ENCODE data around the gene SPINT2. TPM values are rescaled to one million over a fixed set of nuclear protein-coding genes. Genes with fewer than 3 reads are reported as not detected.

Gene SPINT2
- total and polyA plus RNA-seq, 2 donors (not counting 1 experiment from before 2014, with no cell fraction given) = 50.0 to 70.0 TPM

DNA sequence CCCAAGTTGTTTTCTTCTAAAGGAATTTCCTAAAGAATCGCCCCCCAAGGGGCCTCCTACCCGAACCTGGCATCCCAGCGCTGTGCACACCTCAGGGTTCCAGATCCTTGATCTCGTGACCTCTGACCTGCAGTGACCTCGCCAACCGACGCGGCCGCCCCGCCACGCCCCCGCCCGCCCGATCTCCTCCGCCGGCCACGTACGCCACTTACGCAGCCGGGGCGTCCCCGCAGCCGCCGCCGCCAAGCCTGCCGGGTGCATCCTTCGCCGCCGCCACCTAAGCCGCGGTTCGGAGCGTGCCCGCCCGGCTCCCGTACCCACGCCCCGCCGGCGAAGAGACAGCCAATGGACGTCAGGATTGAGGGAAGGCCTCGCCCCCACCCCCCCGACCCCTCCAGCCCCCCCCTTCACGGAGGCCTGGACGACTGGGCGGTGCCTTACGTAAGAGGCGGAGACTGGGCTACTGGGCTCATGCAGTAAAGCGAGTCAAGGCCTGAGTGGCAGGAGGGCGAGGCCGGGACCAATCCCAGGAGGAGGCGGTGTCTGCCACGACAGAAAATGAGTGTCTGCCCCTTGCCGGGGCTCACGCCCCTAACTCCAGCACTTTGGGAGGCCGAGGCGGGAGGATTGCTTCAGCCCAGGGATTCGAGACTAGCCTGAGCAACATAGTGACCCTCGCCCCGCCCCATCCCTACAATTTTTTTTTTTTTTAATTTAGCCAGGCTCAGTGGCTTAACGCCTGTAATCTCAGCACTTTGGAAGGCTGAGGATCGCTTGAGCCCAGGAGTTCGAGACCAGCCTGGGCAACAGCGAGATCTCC is 51.5 kb downstream of the SPINT2 start, which contains the start of gene YIF1B:
YIF1B (minus strand) TSS at position 291 of the 820 bp plus-strand sequence; CDS start at position 261, 30 bp downstream.
- Histone ChIP-seq H3K27me3 (replicated peaks in 1 of 4; ENCODE audit: control extremely low read depth in 1 of 4, control insufficient read depth in 3 of 4, insufficient read depth in 4 of 4, low read length in 3 of 4) (peaks cover 0 to 2% (median 0%) of the 10 kb centered on the region in 4 experiments), H3K4me3 (ENCODE audit: control extremely low read depth in 1 of 5, extremely low read depth in 1 of 5, insufficient read depth in 1 of 5, low read depth in 2 of 5, low read length in 4 of 5) (peak within 1 kb of the TSS; percentile 62 to 90 (median 70)), H3K27ac (ENCODE audit: low read length in 2 of 2) (peak within 1 kb of the TSS; percentile 85 to 91), H3K9me3 (ENCODE audit: control extremely low read depth in 1 of 3, control insufficient read depth in 2 of 3, insufficient read depth in 1 of 3, low read length in 2 of 3) (no peaks in the 10 kb centered on the region), H3K4me1 (ENCODE audit: control insufficient read depth in 2 of 2, insufficient read depth in 2 of 2, low read length in 2 of 2) (peaks cover 29 to 47% of the 10 kb centered on the region in 2 donors), H3K4me2 (replicated peaks; ENCODE audit: low read depth, low read length, poor library complexity, severe bottlenecking) (peak within 1 kb of the TSS; percentile 97), H3K36me3 (replicated peaks in 1 of 2; ENCODE audit: control extremely low read depth in 1 of 2, control insufficient read depth in 1 of 2, extremely low read depth in 1 of 2, insufficient read depth in 2 of 2, low read length in 1 of 2) (no peaks in the 10 kb centered on the region), H2AFZ (ENCODE audit: insufficient read depth, low read depth, low read length, poor library complexity, severe bottlenecking) (peak within 1 kb of the TSS; percentile 84), H3K79me2 (ENCODE audit: control insufficient read depth, insufficient read depth, low read length) (no peaks in the 10 kb centered on the region), H4K20me1 (ENCODE audit: control insufficient read depth, insufficient read depth, low read length, poor library complexity, severe bottlenecking) (no peaks in the 10 kb centered on the region), H3K9ac (ENCODE audit: low read length) (peak within 1 kb of the TSS; percentile 82)
- no peaks in the 10 kb centered on the region for H3K27me3 Mint-ChIP-seq
- H3K4me1 Mint-ChIP-seq = peaks cover 47% of the 10 kb centered on the region
- WGBS (ENCODE audit: insufficient coverage) = under 1% methylated on average over 55 of the region's 64 CpGs
- ChIA-PET CTCF (no interaction called here), POLR2A (interaction anchor here (0.7 to 0.8 kb wide), 2 partner anchors 47 to 59 kb away, joined by 3 to 8 read pairs; partner anchors contain the start of gene PSMD8)
- no peaks in the 10 kb centered on the region for H3K9me3 Mint-ChIP-seq (ENCODE audit: insufficient read depth)
- H3K27ac Mint-ChIP-seq = peak within 1 kb of the TSS; percentile 96
- DNase-seq (peak; percentile 96), ATAC-seq (ENCODE audit: low read depth) (peak; percentile 91)
- intact Hi-C loops (cut with micrococcal nuclease) = loop anchor here (1.0 to 5.0 kb wide), 6 partner anchors 19 to 409 kb away; partner anchors contain the start of genes CATSPERG, PSMD8, SIPA1L3 and SPINT2
- TF ChIP-seq, protein P1, sequence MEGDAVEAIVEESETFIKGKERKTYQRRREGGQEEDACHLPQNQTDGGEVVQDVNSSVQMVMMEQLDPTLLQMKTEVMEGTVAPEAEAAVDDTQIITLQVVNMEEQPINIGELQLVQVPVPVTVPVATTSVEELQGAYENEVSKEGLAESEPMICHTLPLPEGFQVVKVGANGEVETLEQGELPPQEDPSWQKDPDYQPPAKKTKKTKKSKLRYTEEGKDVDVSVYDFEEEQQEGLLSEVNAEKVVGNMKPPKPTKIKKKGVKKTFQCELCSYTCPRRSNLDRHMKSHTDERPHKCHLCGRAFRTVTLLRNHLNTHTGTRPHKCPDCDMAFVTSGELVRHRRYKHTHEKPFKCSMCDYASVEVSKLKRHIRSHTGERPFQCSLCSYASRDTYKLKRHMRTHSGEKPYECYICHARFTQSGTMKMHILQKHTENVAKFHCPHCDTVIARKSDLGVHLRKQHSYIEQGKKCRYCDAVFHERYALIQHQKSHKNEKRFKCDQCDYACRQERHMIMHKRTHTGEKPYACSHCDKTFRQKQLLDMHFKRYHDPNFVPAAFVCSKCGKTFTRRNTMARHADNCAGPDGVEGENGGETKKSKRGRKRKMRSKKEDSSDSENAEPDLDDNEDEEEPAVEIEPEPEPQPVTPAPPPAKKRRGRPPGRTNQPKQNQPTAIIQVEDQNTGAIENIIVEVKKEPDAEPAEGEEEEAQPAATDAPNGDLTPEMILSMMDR (IDR thresholded peaks at IDR 0.05) = no peak
- TF ChIP-seq EZH2 (IDR thresholded peaks at IDR 0.05; ENCODE audit: borderline replicate concordance, insufficient read depth, low read depth, low read length, poor library complexity, severe bottlenecking) = no peak
- H3K4me3 Mint-ChIP-seq = peak within 1 kb of the TSS; percentile 96

All from B cell (primary cell).